Measurements from ENCODE around the gene ELOA.
"Not testable (repeated sequence)": the region's sequence is repeated elsewhere in the genome, so short reads cannot be mapped to it uniquely, and the experiment has no call there.

ELOA gene

DNA sequence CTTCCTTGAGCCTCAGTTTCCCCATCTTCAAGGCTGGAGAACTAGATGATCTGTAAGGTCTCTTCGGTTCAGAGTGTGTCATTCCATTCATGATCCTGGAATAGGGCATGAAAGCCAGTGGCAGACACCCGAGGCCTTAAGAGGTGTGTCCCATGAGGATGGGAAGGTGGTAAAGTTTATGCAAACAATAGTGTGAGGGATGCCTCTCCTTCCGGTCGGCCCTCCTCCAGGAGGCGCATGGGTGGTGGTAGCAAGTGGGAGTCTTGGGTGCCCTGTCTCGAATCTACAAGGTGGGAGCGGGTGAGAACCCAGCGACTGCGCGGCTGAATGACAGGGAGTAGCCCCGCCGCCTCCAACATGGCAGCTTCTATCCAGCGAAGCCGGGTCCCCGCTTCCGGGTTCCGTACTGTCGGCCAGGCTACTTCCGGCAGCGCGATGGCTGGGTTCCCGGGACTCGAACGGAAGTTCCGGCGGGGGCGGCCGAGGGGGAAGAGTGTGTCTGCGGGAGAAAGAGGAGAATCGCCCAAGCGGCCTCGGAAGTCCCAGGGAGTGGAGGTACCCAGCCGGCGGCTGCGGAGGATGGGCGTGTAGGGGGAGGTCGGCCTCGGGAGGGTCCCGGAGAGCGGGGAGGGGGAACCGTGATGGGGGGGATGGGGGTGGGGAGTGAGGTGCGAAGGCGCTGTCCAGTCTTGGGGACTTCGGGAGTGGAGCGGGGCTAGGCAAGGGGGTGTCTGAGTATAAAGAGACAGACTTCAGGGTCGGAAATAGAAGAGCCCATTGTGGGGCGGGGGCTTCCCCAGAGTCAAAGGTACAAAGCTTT lies 47.6 kb downstream of the ELOA start, which contains the start of gene LYPLA2:
Gene LYPLA2, plus strand, starts transcription at position 450 of the 820 bp plus-strand sequence. CDS start 1,538 bp downstream, outside the sequence.
- DNase-seq: peak; percentile 84

DNA sequence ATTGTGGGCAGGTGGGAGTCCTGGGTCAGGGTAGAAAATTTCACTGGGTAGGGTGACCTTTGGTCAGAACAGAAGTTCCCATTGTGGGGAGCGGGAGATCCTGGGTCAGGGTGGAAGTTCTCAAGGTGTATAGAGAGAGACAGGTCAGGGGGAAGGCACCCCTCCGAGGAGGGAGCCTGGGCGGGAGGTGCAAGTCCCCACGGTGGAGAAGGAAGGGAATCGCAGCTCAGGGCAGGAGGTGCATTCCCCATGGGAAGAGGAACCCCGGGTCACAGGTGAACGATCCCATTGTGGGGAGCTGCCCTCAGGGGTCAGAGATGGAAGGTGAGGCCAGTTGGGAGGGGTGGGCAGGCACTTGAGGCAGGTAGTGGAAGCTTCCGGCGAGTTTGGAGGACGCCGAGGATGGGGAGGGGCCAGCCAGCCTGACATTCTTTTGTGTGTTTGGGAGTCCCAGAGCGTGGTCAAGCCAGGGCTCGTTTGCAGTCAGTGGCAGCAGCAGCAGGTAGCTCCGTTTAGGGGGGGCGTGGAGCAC lies 48.3 kb downstream of the ELOA start:
- no peak for DNase-seq

DNA sequence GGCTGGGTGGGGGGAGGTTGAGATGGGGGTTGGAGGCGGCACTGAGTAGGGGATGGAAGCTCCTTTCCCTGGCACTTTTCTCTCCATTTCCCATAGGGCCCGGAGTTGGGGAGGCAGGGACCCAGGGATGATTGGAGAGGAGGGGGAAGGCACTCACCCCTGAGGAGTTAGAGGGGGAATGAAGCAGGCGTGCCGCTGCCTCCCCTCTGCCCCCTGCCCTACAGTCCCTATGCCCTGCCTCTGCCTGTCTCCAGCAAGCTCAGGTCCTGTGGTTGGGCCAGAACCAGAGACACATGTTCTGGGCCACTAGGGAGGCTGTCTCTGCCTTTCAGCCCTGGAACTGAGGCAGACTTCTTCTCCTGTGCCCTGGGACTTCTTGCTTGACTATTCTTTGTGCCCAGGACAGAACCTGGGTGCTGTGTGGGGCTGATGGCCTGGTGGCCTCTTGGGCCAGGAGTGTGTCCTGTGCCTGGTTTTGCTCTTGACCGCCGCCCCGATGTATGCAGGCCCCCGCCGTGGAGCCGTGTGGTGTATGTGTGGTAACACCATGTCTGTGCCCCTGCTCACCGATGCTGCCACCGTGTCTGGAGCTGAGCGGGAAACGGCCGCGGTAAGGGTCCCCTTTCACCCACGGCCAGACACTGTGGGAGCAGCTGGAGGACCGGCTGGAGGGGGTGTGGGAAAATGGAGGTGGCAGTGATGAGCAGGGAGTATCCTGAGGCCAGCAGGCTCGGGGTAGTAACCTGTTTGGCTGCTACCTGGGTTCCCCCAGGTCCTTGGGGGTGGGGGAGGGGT lies 49.1 kb downstream of the ELOA start:
- DNase-seq: no peak

- DNase-seq: peak; percentile 55
Observed at GRCh38 chr1:23793018-23793781, 49.9 kb downstream of the ELOA start.

GRCh38 chr1:23793861-23794731 lies 50.8 kb downstream of the ELOA start:
- DNase-seq: no peak

GRCh38 chr1:23794732-23795182 lies 51.5 kb downstream of the ELOA start:
- not testable (repeated sequence) for DNase-seq

DNA sequence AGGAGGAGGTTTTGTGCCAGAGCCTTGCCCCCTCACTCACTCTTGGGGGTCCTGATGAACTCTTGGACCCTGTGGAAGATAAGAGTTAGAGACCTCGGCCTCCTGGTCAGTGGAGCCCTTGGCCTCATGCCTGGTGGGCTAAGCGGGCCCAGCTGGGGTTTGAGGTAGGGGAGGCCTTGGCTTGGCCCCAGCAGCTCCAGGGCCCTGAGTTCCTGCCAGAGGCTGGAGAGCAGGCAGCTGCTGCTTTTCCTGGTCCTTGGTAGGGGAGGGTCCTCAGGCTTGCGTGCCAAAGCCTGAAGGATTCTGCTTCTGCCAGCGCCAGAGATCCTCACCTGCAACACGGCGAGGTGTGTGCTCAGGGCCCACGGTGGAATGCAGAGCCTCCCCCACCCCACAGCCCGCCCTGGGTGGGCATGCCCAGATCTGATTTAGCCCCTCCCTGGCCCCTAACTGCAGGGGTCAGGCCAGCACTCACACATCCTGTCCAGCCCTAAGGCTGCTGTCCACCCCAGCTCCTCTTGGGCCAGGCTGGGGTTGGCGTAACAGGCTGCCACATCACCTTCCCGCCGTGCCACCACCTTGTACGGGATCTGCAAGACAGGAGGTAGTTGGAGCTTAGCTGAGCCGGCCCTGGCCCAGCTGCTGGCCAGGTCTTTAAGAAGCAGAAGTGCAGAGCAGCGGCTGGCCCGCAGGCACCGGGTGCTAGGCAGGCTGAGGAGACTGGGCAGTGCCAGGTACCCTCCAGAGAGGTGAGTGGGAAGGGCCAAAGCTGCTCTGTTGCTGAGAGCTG lies 52.6 kb downstream of the ELOA start:
- DNase-seq: no peak

DNA sequence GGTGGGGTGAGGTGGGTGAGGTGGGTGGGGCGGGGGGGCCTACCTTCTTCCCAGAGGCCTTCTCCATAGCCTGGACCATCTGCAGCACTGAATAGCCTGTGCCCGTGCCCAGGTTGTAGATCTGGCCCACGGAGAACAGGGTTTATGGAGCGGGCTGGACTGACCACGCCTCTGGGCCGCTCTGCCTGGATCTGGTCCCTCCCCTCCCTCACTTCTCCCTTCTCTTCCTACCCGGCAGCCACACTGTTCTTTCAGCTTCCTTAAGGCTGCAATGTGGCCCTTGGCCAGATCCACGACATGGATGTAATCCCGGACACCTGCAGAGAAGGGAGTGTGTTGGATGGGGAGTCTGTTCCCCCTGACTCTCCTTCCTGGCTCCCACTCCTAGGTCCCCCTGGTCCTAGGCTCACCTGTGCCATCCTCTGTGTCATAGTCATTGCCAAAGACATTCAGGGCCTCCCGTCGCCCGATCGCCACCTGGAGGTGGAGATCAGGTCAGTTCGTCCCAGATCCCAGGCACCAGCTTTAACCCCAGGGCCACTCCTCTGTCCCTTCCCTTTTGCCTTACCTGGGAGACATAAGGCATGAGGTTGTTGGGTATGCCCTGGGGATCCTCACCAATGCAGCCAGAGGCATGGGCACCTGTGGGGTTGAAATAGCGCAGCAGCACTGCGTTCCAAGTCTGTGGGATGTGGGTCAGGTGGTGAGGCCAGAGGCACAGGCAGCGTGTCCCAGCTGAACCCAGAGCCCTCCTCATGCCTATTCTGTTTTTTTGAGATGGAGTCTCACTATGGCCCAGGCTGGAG lies 53.4 kb downstream of the ELOA start:
- no peak for DNase-seq

DNA sequence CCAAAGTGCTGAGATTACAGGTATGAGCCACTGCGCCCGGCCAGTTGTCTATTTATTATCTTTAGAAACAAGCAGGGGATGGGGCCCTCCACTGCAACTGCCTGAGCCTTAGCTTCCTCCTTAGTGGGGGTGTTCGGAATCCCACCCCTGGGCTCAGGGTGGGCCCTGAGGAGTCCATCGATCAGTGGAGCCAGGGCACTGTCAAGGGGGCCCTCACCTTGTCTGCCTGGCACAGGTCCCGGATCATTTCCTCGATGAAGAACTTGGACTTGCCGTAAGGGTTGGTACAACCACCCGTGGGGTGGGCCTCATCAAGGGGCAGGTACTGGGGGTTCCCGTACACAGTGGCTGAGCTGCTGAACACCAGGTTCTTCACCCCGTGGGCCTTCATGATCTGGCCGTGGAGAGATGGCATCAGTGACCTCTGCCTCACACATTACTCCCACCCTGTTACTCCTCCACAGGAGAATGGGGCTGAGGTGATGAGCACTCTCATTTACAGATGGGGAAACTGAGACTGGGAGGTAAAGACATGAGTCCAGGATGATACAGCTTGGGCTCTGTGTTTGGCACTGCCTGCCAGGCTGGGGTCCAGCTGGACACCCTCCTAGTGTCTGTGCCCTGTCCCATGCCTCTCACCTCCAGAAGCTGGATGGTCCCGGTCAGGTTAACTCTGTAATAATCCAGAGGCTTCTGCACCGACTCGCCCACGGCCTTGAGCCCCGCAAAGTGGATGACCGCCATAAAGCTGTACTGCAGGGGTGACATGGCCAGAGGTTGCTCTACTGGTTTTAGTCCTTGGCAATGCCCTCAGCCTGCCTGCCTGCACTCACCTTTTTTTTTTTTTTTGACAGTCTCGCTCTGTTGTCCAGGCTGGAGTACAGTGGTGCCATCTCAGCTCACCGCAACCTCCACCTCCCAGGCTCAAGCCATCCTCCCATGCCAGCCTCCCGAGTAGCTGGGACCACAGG lies 54.5 kb downstream of the ELOA start:
- DNase-seq: no peak

DNA sequence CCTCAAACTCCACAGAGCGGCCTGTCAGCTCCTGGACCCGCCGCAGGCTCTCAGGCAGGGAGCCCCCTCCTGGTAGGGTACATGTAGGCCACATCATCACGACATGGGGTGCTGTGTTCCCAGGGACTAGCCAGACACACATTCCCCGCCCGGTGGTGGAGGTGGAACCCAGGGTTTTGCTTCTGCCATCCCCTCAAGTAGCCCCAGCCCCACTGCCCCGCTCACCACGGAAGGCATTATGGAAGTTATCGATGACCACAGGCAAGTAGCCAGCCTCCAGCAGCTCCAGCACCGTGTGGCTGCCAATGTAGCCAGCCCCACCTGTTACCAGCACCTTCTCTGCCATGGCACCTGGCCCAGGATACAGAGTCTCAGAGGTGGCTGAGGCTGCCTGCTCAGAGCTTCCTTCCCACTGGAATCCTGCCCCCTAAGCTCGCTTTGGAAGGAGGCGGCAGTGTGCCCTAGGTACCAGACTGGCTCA lies 55.4 kb downstream of the ELOA start:
- DNase-seq: no peak

GRCh38 chr1:23799255-23799569 lies 55.9 kb downstream of the ELOA start:
- no peak for DNase-seq

DNA sequence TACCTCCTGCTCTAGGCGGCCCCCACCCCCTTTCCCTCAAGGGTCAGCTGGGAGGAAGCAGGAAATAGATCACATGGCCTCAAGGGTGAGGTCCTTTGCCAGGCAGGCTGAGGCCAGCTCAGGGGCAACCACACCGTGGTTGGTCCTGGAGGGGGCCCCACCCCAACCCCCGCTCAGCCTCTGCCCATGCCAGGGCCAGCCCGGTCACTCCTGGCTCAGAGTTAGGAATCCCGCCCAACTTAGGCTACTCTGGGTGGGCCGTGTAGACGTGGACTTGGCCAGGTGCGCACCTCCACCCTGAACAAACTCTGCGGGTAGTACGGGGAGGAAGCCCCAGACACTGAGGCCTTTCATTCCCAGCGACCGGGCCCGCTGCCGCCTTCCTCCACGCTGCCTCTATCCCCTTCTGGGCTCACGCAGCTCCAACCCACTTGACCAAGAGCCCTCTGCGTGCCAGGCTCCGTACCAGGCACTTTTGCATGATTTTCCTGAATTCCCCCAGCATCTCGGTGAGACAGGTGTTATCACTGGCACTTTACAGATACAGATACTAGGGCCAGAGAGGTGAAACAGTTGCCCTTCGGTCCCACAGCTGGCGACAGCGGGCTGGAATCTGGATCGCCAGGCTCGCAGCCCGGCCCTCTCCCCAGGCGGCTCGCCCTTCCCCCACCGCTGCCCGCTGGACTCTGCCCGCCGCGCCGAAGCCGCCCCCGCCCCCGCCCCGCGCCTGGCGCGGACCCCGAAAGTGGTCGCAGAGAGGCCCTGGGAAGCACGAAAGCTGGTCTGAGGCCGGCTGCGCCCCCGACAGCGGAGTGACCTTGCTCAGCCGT lies 56.5 kb downstream of the ELOA start:
- peak; percentile 34 for DNase-seq

DNA sequence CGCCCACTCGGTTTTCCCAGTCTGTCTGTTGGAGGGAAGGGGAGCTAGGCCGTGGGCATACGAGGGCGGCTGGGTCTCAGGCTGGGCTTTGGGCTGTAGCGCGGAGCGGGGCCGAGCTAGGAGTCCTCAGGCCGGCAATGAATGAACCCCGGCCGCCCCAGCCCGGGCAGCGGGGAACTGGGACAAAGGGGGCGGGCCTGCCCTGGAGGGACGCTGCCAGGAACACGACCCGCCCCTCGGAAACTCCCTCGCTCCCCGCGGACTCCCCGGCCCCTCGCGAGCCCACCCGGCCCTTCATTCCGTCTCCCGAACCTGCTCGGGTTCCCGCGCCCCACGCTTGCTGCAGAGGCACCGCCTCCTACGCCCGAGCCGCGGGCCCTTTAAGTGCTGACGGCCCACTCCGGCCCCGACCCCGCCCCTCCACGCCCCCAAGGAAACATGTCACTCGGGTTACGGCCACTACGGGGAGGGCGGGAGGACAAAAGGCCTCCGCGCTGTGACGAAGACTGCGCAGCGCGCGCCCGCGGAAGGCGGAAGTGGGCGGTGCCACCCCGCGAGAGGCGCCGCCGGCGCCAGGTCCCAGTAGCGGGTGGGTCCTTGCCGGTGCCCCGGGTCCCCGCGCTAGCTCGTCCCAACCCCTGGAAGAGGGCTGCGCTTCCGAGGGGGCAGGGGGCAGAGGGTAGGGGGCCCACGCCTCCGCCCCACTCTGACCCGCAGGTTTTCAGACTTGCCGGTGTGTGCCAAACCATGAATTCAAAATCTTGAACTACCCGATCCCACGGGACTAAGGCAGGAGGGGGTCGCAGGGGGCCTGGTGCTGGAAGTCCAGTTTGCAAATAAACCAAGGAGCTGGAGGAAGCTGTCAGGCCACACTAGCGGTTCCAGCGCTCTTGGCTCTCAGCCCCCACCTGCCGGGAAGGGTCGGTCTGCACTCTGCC lies 57.4 kb downstream of the ELOA start, which contains the start of gene GALE:
Gene GALE, minus strand, starts transcription at position 355 of the 938 bp plus-strand sequence. CDS start 1,747 bp downstream, outside the sequence.
- peak; percentile 96 for DNase-seq

DNA sequence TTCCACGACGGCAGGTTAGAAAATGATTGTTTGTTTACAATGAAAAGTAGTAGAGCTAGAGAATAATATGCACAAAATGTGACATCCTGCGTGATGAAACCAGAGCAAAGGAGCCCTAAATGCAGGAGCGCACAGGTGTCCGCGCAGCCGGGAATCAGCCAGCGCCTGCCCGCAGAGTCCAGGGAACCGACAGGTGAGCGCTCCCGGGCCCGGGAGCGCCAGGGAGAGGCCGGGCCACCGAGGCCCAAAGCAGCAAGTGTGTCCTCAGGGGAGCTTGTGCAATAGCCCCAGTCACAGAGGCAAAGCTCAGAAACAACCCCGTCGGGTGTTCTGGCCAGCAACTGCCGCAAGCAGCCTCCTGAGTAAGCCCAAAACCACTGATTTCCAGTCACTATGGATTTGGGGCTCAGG lies 58.1 kb downstream of the ELOA start:
- no peak for DNase-seq

DNA sequence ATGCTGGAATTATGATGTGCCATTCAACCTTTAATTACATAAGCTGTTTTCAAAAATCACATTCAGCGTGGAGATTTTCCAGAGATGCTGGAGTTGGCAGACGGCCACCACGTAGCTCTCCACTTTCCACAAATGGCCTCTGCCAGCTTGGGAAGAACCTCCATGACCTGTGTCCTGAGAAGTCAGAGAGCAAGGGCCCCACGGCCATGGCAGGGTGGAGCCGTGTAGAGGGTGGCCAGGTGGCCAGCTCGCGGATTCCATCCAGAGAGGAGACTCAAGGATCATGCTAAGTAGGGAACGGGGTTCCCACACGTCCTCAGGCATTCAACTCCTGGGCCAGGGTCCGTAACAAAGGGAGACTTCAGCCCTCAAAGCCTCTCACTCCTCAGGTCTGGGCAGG lies 58.6 kb downstream of the ELOA start:
- no peak for DNase-seq

GRCh38 chr1:23802809-23803342 lies 59.6 kb downstream of the ELOA start:
- not testable (repeated sequence) for DNase-seq

Measured in CD4-positive, alpha-beta T cell treated with Interferon gamma for 1 hour (primary cell).